Cardiac muscle cell (in vitro differentiated cells and primary cell): ENCODE results near the gene C9orf78. TPM values are rescaled to one million over a fixed set of nuclear protein-coding genes. Genes with fewer than 3 reads are reported as not detected.

Experiments used
- DNase-seq, 2 donors: peaks; one replicate each; pipeline versions ENCODE4 v3.0.0 to v3.0.0-alpha.2; 2010 to 2017; ENCODE audit warnings: low read depth in 1 of 2, low spot score in 1 of 2
- H3K27ac ChIP-seq: fragments of 200-600 bp; sonication (generic); 2 replicates; pipeline ENCODE4 v1.5.1; 2016
- H3K27me3 ChIP-seq: fragments of 200-600 bp; sonication (generic); 2 replicates; pipeline ENCODE4 v1.6.0; 2016; ENCODE audit warnings: control low read depth
- H3K36me3 ChIP-seq: fragments of 200-600 bp; sonication (generic); 2 replicates; pipeline ENCODE4 v1.5.1; 2016; ENCODE audit warnings: control low read depth
- H3K4me1 ChIP-seq: fragments of 200-600 bp; sonication (generic); 2 replicates; pipeline ENCODE4 v1.8.1; 2017; ENCODE audit warnings: low read depth, mild to moderate bottlenecking, mixed run types
- H3K4me3 ChIP-seq: fragments of 200-600 bp; sonication (generic); 2 replicates; pipeline ENCODE4 v1.5.1; 2016; ENCODE audit warnings: mild to moderate bottlenecking
- H3K9me3 ChIP-seq: fragments of 200-600 bp; sonication (generic); 2 replicates; pipeline ENCODE4 v1.5.1; 2017; ENCODE audit warnings: low read depth, mild to moderate bottlenecking, control low read depth
- polyA plus RNA-seq: library from polyadenylated mRNA; unstranded; fragments of >200 nt; fragmentation: Nextera tagmentation; extraction: Ambion mirVana; gene quantifications from 2 replicates; pipeline ENCODE4 v1.2.1, GENCODE V29; 2016
- total RNA-seq: library from RNA; depleted of rRNA; stranded (reverse); fragments of >200 nt; gene quantifications from 2 replicates; pipeline ENCODE4 v1.2.3, GENCODE V29; 2016
- TF ChIP-seq, protein P1 (sequence below): IDR thresholded peaks from 2 replicates; pipeline ENCODE4 v1.5.1; 2012; ENCODE audit warnings: low read depth, mild to moderate bottlenecking, low read length

The C9orf78 gene
- total and polyA plus RNA-seq, 2 experiments from 2014 or later = 56.5 to 66.5 TPM

DNA sequence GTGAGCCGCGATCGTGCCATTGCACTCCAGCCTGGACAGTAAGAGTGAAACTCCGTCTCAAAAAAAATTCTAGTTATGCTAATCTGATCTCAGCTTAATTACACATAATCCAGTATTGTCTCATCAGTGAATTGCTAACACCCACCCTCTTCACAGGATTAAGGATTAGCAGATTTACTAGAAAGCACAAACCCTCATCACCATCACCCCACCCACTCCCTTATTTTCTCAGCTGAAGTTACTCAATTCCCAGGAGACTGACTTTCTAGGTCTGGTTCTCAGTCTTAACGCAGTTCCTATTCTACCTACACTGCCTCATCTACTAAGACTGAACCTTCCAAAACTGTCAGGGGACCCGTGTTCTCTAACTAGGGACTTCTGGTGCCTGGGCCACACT is 23.1 kb downstream of the C9orf78 start:
- Histone ChIP-seq H3K36me3 (peaks cover 22% of the 10 kb centered on the region), H3K4me1 (no peaks in the 10 kb centered on the region), H3K9me3 (no peaks in the 10 kb centered on the region), H3K27ac (no peak overlapping the region), H3K4me3 (no peak overlapping the region), H3K27me3 (no peaks in the 10 kb centered on the region)
- peak in 1 of 2 donors; percentile 7 for DNase-seq
- TF ChIP-seq, protein P1, sequence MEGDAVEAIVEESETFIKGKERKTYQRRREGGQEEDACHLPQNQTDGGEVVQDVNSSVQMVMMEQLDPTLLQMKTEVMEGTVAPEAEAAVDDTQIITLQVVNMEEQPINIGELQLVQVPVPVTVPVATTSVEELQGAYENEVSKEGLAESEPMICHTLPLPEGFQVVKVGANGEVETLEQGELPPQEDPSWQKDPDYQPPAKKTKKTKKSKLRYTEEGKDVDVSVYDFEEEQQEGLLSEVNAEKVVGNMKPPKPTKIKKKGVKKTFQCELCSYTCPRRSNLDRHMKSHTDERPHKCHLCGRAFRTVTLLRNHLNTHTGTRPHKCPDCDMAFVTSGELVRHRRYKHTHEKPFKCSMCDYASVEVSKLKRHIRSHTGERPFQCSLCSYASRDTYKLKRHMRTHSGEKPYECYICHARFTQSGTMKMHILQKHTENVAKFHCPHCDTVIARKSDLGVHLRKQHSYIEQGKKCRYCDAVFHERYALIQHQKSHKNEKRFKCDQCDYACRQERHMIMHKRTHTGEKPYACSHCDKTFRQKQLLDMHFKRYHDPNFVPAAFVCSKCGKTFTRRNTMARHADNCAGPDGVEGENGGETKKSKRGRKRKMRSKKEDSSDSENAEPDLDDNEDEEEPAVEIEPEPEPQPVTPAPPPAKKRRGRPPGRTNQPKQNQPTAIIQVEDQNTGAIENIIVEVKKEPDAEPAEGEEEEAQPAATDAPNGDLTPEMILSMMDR = no peak

DNA sequence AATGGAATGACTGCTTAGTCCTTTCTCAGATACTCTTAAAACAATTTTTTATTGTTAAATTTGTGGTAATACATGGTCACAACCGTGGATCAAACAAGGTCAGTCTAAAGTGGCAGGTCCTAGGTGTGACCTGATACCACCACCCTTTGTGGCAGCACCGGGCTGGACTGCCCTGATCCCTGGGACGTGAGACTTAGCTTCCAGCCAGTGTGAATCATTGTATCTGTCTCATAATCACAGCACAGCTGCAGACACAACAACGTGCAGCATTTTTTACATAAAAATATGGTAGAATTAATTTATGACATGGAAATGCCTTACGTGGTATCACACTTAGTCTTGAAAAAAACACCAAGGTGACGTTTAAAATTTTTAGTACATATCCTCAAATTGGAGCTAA is 24.3 kb downstream of the C9orf78 start:
- Histone ChIP-seq H3K27me3 (no peaks in the 10 kb centered on the region), H3K4me1 (no peaks in the 10 kb centered on the region), H3K9me3 (no peaks in the 10 kb centered on the region), H3K4me3 (no peak overlapping the region), H3K27ac (no peak overlapping the region), H3K36me3 (peaks cover 13% of the 10 kb centered on the region)
- TF ChIP-seq, protein P1 = no peak
- DNase-seq = no peak

DNA sequence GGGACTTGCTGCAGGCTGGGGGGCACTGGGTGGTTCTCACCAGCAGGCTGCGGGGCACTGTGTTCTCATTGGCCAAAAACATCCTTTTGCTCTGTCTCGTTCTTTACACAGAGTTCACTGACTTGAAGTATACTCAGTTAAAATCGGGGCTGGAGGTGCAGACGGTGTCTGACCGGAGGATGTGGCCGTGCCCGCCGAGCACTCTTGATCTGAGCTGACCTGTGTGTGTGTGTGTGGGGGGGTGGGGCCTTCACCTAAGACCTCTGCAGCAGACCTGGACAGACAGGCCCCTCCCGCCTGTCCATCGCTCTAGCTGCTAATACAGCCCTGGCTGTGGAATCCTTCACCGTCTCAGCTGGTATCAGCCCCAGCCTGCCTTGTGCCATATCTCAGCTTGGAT is 25.0 kb downstream of the C9orf78 start:
- H3K4me3 ChIP-seq = no peak overlapping the region
- TF ChIP-seq, protein P1 = no peak
- H3K9me3 ChIP-seq = no peaks in the 10 kb centered on the region
- DNase-seq = no peak
- H3K36me3 ChIP-seq = peaks cover 13% of the 10 kb centered on the region
- no peaks in the 10 kb centered on the region for H3K4me1 ChIP-seq
- no peak overlapping the region for H3K27ac ChIP-seq
- H3K27me3 ChIP-seq = no peaks in the 10 kb centered on the region

DNA sequence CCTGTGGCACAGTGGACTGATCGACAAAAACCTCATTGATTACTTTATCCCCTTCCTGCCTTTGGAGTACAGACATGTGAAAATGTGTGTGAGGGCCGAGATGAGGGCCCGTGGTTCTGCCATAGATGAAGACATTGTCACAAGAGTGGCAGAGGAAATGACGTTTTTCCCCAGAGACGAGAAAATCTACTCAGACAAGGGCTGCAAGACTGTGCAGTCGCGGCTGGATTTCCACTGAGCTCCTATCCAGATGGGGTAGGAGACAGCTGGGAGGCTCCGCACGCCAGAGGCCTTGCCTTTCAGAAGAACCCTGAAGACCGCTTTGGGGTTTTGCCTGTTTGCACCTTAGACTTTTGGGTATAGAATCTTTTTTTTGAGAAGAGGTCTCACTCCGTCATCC is 25.7 kb downstream of the C9orf78 start:
- Histone ChIP-seq H3K36me3 (peaks cover 13% of the 10 kb centered on the region), H3K27me3 (no peaks in the 10 kb centered on the region), H3K9me3 (no peaks in the 10 kb centered on the region), H3K4me1 (no peaks in the 10 kb centered on the region), H3K4me3 (no peak overlapping the region), H3K27ac (no peak overlapping the region)
- TF ChIP-seq, protein P1 = no peak
- DNase-seq = no peak

DNA sequence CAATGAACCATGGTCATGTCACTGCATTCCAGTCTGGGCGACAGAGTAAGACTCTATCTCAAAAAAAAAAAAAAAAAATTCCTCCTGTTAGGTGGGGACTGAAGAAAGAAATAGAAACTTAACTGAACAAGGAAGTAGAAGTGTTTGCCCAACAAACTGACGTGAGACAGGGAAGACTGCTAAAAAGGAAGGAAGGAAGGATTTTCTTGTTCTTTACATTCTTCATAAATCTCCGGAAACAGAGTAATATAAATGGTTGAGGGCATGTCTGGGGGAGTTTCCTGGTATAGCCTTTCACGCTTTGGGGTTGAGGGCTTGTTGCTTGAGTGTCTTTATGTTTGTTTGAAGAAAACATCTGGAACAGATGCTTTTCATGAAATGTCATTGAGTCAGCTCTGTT is 29.0 kb downstream of the C9orf78 start:
- Histone ChIP-seq H3K27me3 (no peaks in the 10 kb centered on the region), H3K27ac (no peak overlapping the region), H3K36me3 (peaks cover 2% of the 10 kb centered on the region), H3K9me3 (no peaks in the 10 kb centered on the region), H3K4me3 (no peak overlapping the region), H3K4me1 (no peaks in the 10 kb centered on the region)
- TF ChIP-seq, protein P1 = no peak
- no peak for DNase-seq

DNA sequence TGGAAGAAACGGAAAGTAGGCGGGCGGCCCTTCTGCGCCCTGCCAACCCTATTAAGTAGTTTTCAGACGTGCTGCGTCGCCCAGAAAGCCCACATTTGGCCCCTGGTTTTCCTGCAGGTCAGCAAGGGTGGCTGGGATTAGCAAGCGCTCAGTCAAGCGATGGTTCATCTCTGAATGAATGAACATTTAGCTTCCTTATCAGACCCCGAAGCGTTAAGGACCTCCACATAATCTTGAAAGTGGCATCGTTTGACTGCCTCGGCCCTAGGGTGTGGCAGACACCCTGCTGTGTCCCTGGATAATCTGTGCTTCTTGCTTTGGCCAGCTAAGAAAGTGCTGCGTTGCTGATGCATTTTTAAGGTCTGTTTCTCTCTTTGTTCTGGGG is 31.4 kb downstream of the C9orf78 start:
- TF ChIP-seq, protein P1 = no peak
- H3K9me3 ChIP-seq = no peaks in the 10 kb centered on the region
- no peaks in the 10 kb centered on the region for H3K27me3 ChIP-seq
- no peaks in the 10 kb centered on the region for H3K4me1 ChIP-seq
- DNase-seq = no peak
- H3K27ac ChIP-seq = no peak overlapping the region
- H3K4me3 ChIP-seq = peak overlapping the region; percentile 89
- H3K36me3 ChIP-seq = no peaks in the 10 kb centered on the region
